PC-3 (cell line): ENCODE data around the gene THRA. TPM values are rescaled to one million over a fixed set of nuclear protein-coding genes. Genes with fewer than 3 reads are reported as not detected.

ENCODE experiments used
- ATAC-seq: fragments of 200-7000 bp; cut with Tn5 transposase; 2 replicates; pipeline ENCODE4 v1.9.1; 2020; ENCODE audit warnings: mild to moderate bottlenecking, moderate library complexity
- BruUV-seq: library from RNA; stranded (reverse); fragments of 400-500 nt; replicated peaks from 2 replicates; lab custom pipeline; 2021; lab: Mats Ljungman, UMichigan
- CTCF ChIA-PET: fragments of 300-600 bp; sonication (Branson Sonifier 250); formaldehyde crosslinking; loops from one replicate; lab custom pipeline; 2022; ENCODE audit warnings: antibody characterized with exemption; lab: Charles Lee
- POLR2A ChIA-PET: fragments of 300-600 bp; sonication (Branson Sonifier 250); formaldehyde crosslinking; loops from one replicate; lab custom pipeline; 2022; ENCODE audit warnings: antibody characterized with exemption; ENCODE audit not compliant: unreplicated experiment; lab: Charles Lee
- DNase-seq: peaks from one replicate; pipeline ENCODE4 v3.0.0-alpha.2; 2015
- H2AFZ ChIP-seq: fragments of 300-600 bp; sonication (generic); 2 replicates; pipeline ENCODE4 v1.6.0; 2016; ENCODE audit warnings: antibody characterized with exemption, low read length
- H3F3A ChIP-seq: fragments of 300-600 bp; sonication (generic); one replicate; pipeline ENCODE4 v1.6.0; 2017; ENCODE audit warnings: antibody characterized with exemption, low read length, control low read depth, mild to moderate bottlenecking; ENCODE audit not compliant: unreplicated experiment
- H3K27ac ChIP-seq: fragments of 300-600 bp; sonication (generic); 2 replicates; pipeline ENCODE4 v1.5.1; 2016; ENCODE audit warnings: mild to moderate bottlenecking, low read length
- H3K27me3 ChIP-seq: fragments of 300-600 bp; sonication (generic); 2 replicates; pipeline ENCODE4 v1.6.1; 2016; ENCODE audit warnings: low read length, mixed read lengths
- H3K36me3 ChIP-seq: fragments of 300-600 bp; sonication (generic); 2 replicates; pipeline ENCODE4 v1.6.1; 2016; ENCODE audit warnings: low read depth, mixed run types, low read length, mixed read lengths
- H3K4me1 ChIP-seq: fragments of 300-600 bp; sonication (generic); 2 replicates; pipeline ENCODE4 v1.5.1; 2016; ENCODE audit warnings: low read length; ENCODE audit not compliant: insufficient read depth
- H3K4me2 ChIP-seq: fragments of 300-600 bp; sonication (generic); 2 replicates; pipeline ENCODE4 v1.6.0; 2016; ENCODE audit warnings: low read length
- H3K4me3 ChIP-seq: fragments of 300-600 bp; sonication (generic); 2 replicates; pipeline ENCODE4 v1.5.1; 2016; ENCODE audit warnings: mild to moderate bottlenecking, low read length, mixed read lengths
- H3K79me2 ChIP-seq: fragments of 300-600 bp; sonication (generic); 2 replicates; pipeline ENCODE4 v1.6.1; 2017; ENCODE audit warnings: low read length, mixed read lengths
- H3K9ac ChIP-seq: fragments of 300-600 bp; sonication (generic); 2 replicates; pipeline ENCODE4 v1.6.0; 2016; ENCODE audit warnings: mild to moderate bottlenecking, low read length
- H3K9me2 ChIP-seq: fragments of 300-600 bp; sonication (generic); replicated peaks from 2 replicates; pipeline ENCODE4 v1.6.1; 2016; ENCODE audit warnings: mixed run types, low read length, mixed read lengths
- H3K9me3 ChIP-seq: fragments of 300-600 bp; sonication (generic); 2 replicates; pipeline ENCODE4 v1.6.1; 2016; ENCODE audit warnings: low read length, mixed read lengths
- H4K20me1 ChIP-seq: fragments of 300-600 bp; sonication (generic); 2 replicates; pipeline ENCODE4 v1.6.1; 2016; ENCODE audit warnings: low read length, mixed read lengths
- CTCF ChIP-seq: fragments of 300-600 bp; sonication (generic); conservative IDR thresholded peaks from 2 replicates; pipeline ENCODE4 v1.5.1; 2017; ENCODE audit warnings: antibody characterized with exemption, low read depth, mild to moderate bottlenecking, low read length
- EZH2 ChIP-seq: fragments of 300-600 bp; sonication (generic); IDR thresholded peaks from one replicate; pipeline ENCODE4 v1.6.1; 2017; ENCODE audit warnings: antibody characterized with exemption, mild to moderate bottlenecking, low read length; ENCODE audit not compliant: unreplicated experiment
- EZH2phosphoT487 ChIP-seq: fragments of 300-600 bp; sonication (generic); IDR thresholded peaks from 2 replicates; pipeline ENCODE4 v1.6.1; 2018; ENCODE audit warnings: mild to moderate bottlenecking, antibody characterized with exemption, low read length, borderline replicate concordance
- intact Hi-C: fragments of 100-400 bp; cut with micrococcal nuclease; formaldehyde crosslinking; loops from 2 replicates; pipeline ENCODE4 v1.9.0; 2023
- total RNA-seq: library from RNA; depleted of rRNA; stranded (reverse); fragments of >200 nt; gene quantifications from 2 replicates; pipeline ENCODE4 v1.2.3, GENCODE V29; 2014

Gene THRA
- total RNA-seq, 1 experiment from 2014 or later: 6.6 TPM

DNA sequence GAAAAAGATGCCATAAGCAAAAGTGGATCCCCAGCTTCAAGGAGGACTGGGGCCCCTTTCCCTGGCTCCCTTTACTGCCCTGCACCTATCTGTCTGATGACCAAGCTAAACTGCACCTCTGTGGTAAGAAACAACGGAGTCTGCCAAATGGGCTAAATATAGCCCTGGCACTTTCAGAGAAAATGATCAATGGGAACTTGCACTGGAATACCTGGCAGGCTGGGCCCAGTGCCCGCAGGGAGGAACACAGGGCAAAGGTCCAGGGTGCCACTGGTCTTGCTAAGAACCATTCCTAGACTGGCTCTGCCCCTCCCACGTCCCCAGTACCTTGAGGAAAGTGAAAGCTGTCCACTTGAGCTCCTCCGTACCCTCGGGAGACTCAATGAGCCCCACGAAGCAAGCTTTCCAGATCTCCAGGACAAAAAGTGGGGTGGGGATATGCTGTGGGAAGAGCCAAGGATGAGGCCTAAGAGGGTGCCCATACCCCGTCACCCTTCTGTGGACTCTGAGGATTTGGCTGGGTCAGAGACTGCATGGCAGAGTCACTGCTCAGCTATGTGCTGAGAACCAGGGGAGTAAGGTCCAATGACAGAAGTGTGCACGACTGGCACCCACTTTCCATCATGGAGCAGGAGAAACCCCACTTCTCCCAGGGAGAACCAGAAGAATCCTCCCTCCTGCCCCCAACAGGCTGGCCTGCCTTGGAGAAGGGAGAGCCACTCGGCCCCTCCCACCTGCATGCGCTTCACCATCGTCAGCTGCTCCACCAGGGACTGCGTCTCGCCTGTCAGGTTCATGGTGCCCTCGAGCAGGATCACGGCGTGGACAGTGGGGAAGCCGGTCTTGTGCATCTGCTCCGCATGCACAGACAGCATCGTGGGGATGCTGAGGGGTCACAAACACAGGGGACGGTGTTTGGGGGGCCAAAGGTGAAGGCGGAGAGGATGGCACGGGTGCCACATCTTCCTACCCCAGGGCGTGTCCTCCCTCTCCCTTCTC lies 30.1 kb upstream of the THRA start:
- H2AFZ ChIP-seq: no peak overlapping the region
- no peak overlapping the region for H3K9ac ChIP-seq
- H3K4me1 ChIP-seq: no peaks in the 10 kb centered on the region
- TF ChIP-seq EZH2 (no peak), CTCF (no peak)
- intact Hi-C loops: no loop called here
- no peaks in the 10 kb centered on the region for H3K9me2 ChIP-seq
- no peak overlapping the region for H3K4me3 ChIP-seq
- H3K27me3 ChIP-seq: no peaks in the 10 kb centered on the region
- no peaks in the 10 kb centered on the region for H3K9me3 ChIP-seq
- BruUV-seq: no TSS peak
- H3F3A ChIP-seq: no peaks in the 10 kb centered on the region
- H3K79me2 ChIP-seq: no peaks in the 10 kb centered on the region
- H4K20me1 ChIP-seq: no peaks in the 10 kb centered on the region
- H3K4me2 ChIP-seq: no peak overlapping the region
- H3K27ac ChIP-seq: no peak overlapping the region
- DNase-seq: no peak
- H3K36me3 ChIP-seq: peaks cover 5% of the 10 kb centered on the region
- ChIA-PET POLR2A (no interaction called here), CTCF (no interaction called here)
- no peak for ATAC-seq

GRCh38 chr17:40033339-40033738 lies 29.4 kb upstream of the THRA start:
- no peaks in the 10 kb centered on the region for H3K9me2 ChIP-seq
- H3K4me3 ChIP-seq: no peak overlapping the region
- no peak for DNase-seq
- no peaks in the 10 kb centered on the region for H3F3A ChIP-seq
- H3K27ac ChIP-seq: no peak overlapping the region
- H3K9ac ChIP-seq: no peak overlapping the region
- H3K27me3 ChIP-seq: no peaks in the 10 kb centered on the region
- H3K4me2 ChIP-seq: no peak overlapping the region
- peaks cover 5% of the 10 kb centered on the region for H3K36me3 ChIP-seq
- no peaks in the 10 kb centered on the region for H3K79me2 ChIP-seq
- H2AFZ ChIP-seq: no peak overlapping the region
- CTCF ChIA-PET: no interaction called here
- no peak for TF ChIP-seq EZH2phosphoT487
- no peak for TF ChIP-seq EZH2
- TF ChIP-seq CTCF: no peak
- ATAC-seq: no peak
- H3K9me3 ChIP-seq: no peaks in the 10 kb centered on the region
- intact Hi-C loops: no loop called here
- H3K4me1 ChIP-seq: no peaks in the 10 kb centered on the region
- H4K20me1 ChIP-seq: no peaks in the 10 kb centered on the region
- BruUV-seq: no TSS peak
- POLR2A ChIA-PET: no interaction called here
